ENCODE data around the gene UPB1.
"Not testable (repeated sequence)": the region's sequence is repeated elsewhere in the genome, so short reads cannot be mapped to it uniquely, and the experiment has no call there.

Gene UPB1

GRCh38 chr22:24482575-24482974 is 12.6 kb upstream of the UPB1 start:
- peak; percentile 85 for DNase-seq

- no peak for DNase-seq
Measured at GRCh38 chr22:24482998-24483397, 12.1 kb upstream of the UPB1 start.

GRCh38 chr22:24483976-24484545 is 11.1 kb upstream of the UPB1 start:
- DNase-seq: no peak

GRCh38 chr22:24485170-24485569 is 10.0 kb upstream of the UPB1 start:
- no peak for DNase-seq

GRCh38 chr22:24485608-24486007 is 9.5 kb upstream of the UPB1 start:
- DNase-seq: no peak

GRCh38 chr22:24486501-24486921 is 8.6 kb upstream of the UPB1 start:
- peak; percentile 93 for DNase-seq

GRCh38 chr22:24489011-24489410 is 6.1 kb upstream of the UPB1 start:
- DNase-seq: no peak

GRCh38 chr22:24489434-24489833 is 5.7 kb upstream of the UPB1 start:
- not testable (repeated sequence) for DNase-seq

GRCh38 chr22:24492391-24492790 is 2.7 kb upstream of the UPB1 start:
- no peak for DNase-seq

- no peak for DNase-seq
Measured at GRCh38 chr22:24494167-24494527, 985 bp upstream of the UPB1 start.

GRCh38 chr22:24495365-24495675 is 188 bp downstream of the UPB1 start:
- DNase-seq: no peak

- DNase-seq: no peak
Measured at GRCh38 chr22:24496234-24496633, 1.1 kb downstream of the UPB1 start.

- no peak for DNase-seq
Measured at GRCh38 chr22:24496661-24497060, 1.5 kb downstream of the UPB1 start.

GRCh38 chr22:24497841-24498258 is 2.7 kb downstream of the UPB1 start:
- peak; percentile 82 for DNase-seq

- DNase-seq: no peak
Measured at GRCh38 chr22:24498824-24499223, 3.7 kb downstream of the UPB1 start.

- no peak for DNase-seq
Measured at GRCh38 chr22:24499706-24500276, 4.7 kb downstream of the UPB1 start.

- no peak for DNase-seq
Measured at GRCh38 chr22:24500277-24500820, 5.2 kb downstream of the UPB1 start.

GRCh38 chr22:24501301-24502005 is 6.3 kb downstream of the UPB1 start:
- no peak for DNase-seq

- DNase-seq: no peak
Measured at GRCh38 chr22:24502034-24502433, 6.9 kb downstream of the UPB1 start.

GRCh38 chr22:24502541-24502940 is 7.4 kb downstream of the UPB1 start:
- DNase-seq: no peak

GRCh38 chr22:24503137-24503842 is 8.2 kb downstream of the UPB1 start:
- DNase-seq: peak; percentile 97

- DNase-seq: no peak
Measured at GRCh38 chr22:24503843-24504338, 8.8 kb downstream of the UPB1 start.

- DNase-seq: peak; percentile 38
Measured at GRCh38 chr22:24504540-24504939, 9.4 kb downstream of the UPB1 start.
